ENCODE measurements around the gene TIMD4. TPM values are rescaled to one million over a fixed set of nuclear protein-coding genes. Genes with fewer than 3 reads are reported as not detected.
A peak's percentile ranks its signal among the peaks of the same experiment; 100 is the strongest.
"Not testable (repeated sequence)": the region's sequence is repeated elsewhere in the genome, so short reads cannot be mapped to it uniquely, and the experiment has no call there.

Gene TIMD4
- total RNA-seq, 6 experiments from 2014 or later: 0.31 to 16.3 (median 4.8) TPM

DNA sequence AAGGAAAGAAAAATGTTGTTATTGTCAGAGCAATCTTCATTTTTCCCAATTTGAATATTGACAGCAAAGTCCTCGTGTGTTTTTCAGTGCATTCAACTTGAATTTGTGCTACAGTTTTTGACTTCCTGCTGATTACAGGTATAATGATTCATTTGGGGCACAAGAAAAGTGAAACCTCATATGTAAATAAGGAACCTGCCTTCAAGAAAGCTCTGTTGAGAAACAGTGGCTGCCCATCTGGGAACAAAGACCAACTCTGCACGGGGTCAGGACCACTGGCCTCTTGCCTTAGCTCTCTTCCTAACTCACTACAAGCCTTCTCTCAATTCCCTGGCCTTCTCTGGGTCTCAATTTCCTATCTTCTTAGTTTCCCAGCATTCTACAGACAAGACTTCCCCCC, 21.0 kb downstream of the TIMD4 start:
- ATAC-seq: no peak
- intact Hi-C loops (cut with DNase I): no loop called here
- no peaks in the 10 kb centered on the region for H3K4me1 ChIP-seq
- H3K27ac ChIP-seq: no peak overlapping the region
- no peak for DNase-seq
- no peaks in the 10 kb centered on the region for H3K36me3 ChIP-seq
- WGBS (ENCODE audit: insufficient coverage, low coverage, low lambda C conversion rate, missing lambda C conversion rate): 13% methylated on average over 2 of the region's 2 CpGs
- TF ChIP-seq POLR2A (IDR thresholded peaks at IDR 0.05): no peak
- TF ChIP-seq, protein P1, sequence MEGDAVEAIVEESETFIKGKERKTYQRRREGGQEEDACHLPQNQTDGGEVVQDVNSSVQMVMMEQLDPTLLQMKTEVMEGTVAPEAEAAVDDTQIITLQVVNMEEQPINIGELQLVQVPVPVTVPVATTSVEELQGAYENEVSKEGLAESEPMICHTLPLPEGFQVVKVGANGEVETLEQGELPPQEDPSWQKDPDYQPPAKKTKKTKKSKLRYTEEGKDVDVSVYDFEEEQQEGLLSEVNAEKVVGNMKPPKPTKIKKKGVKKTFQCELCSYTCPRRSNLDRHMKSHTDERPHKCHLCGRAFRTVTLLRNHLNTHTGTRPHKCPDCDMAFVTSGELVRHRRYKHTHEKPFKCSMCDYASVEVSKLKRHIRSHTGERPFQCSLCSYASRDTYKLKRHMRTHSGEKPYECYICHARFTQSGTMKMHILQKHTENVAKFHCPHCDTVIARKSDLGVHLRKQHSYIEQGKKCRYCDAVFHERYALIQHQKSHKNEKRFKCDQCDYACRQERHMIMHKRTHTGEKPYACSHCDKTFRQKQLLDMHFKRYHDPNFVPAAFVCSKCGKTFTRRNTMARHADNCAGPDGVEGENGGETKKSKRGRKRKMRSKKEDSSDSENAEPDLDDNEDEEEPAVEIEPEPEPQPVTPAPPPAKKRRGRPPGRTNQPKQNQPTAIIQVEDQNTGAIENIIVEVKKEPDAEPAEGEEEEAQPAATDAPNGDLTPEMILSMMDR (IDR thresholded peaks at IDR 0.05): no peak
- H3K4me3 ChIP-seq: no peak overlapping the region
- no peaks in the 10 kb centered on the region for H3K9me3 ChIP-seq
- no peaks in the 10 kb centered on the region for H3K27me3 ChIP-seq

DNA sequence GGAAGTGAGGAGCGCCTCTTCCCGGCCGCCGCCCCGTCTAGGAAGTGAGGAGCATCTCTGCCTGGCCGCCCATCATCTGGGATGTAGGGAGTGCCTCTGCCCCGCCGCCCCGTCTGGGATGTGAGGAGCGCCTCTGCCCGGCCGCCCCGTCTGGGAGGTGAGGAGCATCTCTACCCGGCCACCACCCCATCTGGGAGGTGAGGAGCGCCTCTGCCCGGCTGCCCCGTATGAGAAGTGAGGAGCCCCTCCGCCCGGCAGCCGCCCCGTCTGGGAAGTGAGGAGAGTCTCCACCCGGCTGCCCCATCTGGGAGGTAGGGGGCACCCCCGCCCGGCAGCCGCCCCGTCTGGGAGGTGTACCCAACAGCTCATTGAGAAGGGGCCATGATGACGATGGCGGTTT, 22.6 kb downstream of the TIMD4 start:
- intact Hi-C loops (cut with DNase I); H3K9me3 ChIP-seq; ATAC-seq; H3K4me1 ChIP-seq; H3K27ac ChIP-seq; H3K36me3 ChIP-seq; H3K4me3 ChIP-seq; H3K27me3 ChIP-seq; DNase-seq: not testable (repeated sequence)
- 85% methylated on average over 15 of the region's 28 CpGs for WGBS (ENCODE audit: insufficient coverage, low coverage, low lambda C conversion rate, missing lambda C conversion rate)

DNA sequence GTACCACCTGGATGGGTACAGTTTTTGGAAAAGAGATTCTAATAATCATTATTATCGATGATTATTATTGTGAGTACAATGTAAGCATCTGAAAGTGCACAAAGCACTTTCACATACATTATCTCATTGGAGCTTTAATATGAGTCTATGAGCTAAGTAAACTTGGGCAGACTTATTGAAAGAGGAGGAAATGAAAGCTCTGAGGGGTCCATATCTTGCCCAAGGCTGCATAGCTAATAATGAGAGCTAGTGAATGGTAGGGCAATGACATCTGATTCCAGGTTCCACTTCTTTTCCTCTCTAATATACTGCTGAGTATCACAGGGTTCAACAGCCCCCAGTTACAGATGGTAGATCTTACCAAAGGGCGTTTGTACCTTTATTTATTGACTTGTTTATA, 26.1 kb downstream of the TIMD4 start:
- no peak for DNase-seq
- TF ChIP-seq, protein P1 (IDR thresholded peaks at IDR 0.05): no peak
- TF ChIP-seq POLR2A (IDR thresholded peaks at IDR 0.05): no peak
- no peaks in the 10 kb centered on the region for H3K36me3 ChIP-seq
- peak in 1 of 4 donors; percentile 42 for ATAC-seq
- H3K27ac ChIP-seq: no peak overlapping the region
- no peaks in the 10 kb centered on the region for H3K9me3 ChIP-seq
- no peaks in the 10 kb centered on the region for H3K4me1 ChIP-seq
- WGBS (ENCODE audit: insufficient coverage, low coverage, low lambda C conversion rate, missing lambda C conversion rate): 54% methylated on average over 2 of the region's 2 CpGs
- H3K4me3 ChIP-seq: no peak overlapping the region
- intact Hi-C loops (cut with DNase I): no loop called here
- no peaks in the 10 kb centered on the region for H3K27me3 ChIP-seq

DNA sequence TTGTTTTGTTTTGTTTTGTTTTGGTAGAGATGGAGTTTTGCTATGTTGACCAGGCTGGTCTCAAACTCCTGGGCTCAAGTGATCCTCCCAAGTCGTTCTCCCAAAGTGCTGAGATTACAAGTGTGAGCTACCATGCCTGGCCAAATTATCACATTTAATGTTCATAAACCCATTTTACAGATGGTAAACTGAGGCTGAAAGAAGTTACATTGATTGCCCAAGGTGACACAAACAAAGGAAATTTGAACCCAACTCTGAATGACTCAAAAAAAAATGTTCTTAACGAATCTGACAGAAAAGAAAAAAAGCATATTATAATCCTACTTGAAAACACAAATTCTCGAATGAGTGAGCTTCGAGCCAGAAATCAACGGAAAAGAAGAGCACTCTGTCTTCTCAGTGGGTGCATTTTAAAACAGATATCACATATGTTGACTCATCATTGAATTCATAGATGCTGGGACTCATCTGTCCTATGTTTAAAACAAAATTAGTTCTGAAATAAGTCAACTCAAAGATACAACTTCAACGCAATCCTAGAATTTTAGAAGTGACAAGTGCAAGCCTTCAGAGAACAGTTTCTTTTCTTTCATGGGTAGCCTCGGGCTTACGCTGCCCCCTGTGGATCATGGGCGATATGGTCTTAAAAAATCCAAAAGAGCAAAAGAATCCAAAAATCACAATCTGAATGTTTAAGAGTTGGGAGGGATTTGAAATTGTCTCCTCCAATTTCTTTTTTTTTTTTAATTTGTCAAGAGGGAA, 28.4 kb downstream of the TIMD4 start:
- TF ChIP-seq, protein P1 (IDR thresholded peaks at IDR 0.05): peak; percentile 21 to 51 (median 28)
- no peak for TF ChIP-seq POLR2A (IDR thresholded peaks at IDR 0.05)
- Histone ChIP-seq H3K36me3 (no peaks in the 10 kb centered on the region), H3K4me1 (no peaks in the 10 kb centered on the region), H3K9me3 (no peaks in the 10 kb centered on the region), H3K27ac (no peak overlapping the region), H3K4me3 (no peak overlapping the region), H3K27me3 (no peaks in the 10 kb centered on the region)
- intact Hi-C loops (cut with DNase I): no loop called here
- DNase-seq (no peak), ATAC-seq (peak in 3 of 4 donors; percentile 27 to 65 (median 33))
- 48% methylated on average over 9 of the region's 9 CpGs for WGBS (ENCODE audit: insufficient coverage, low coverage, low lambda C conversion rate, missing lambda C conversion rate)

DNA sequence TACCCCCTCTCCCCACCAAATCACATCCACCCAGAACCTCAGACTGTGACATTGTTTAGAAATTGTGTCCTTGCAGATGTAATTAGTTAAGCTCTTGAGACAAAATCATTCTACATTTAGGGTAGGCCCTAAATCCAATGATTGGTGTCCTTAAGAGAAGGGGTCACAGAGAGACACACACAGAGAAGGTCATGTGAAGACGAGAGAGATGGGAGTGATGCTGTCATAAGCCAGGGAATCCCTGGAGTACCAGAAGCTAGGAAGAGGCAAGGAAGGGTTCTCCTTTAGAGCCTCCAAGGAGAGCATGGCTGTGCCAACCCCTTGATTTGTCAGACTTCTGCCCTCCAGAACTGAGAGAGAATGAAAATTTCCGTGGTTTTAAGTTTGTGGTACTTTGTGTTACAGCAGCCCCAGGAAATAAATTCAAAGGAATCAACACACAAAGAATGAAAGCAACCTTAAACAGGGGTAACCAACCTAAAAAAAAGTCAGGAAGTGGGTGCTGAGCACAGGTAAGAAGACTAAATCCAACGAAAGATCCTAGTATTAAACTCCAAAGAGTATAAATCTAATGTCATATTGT, 33.6 kb downstream of the TIMD4 start:
- no peaks in the 10 kb centered on the region for H3K36me3 ChIP-seq
- H3K27me3 ChIP-seq: no peaks in the 10 kb centered on the region
- no peak overlapping the region for H3K27ac ChIP-seq
- 42% methylated on average over 3 of the region's 3 CpGs for WGBS (ENCODE audit: insufficient coverage, low coverage, low lambda C conversion rate, missing lambda C conversion rate)
- H3K4me1 ChIP-seq: no peaks in the 10 kb centered on the region
- TF ChIP-seq, protein P1 (IDR thresholded peaks at IDR 0.05): no peak
- TF ChIP-seq POLR2A (IDR thresholded peaks at IDR 0.05): no peak
- no peak for DNase-seq
- no peak for ATAC-seq
- no peaks in the 10 kb centered on the region for H3K9me3 ChIP-seq
- intact Hi-C loops (cut with DNase I): no loop called here
- H3K4me3 ChIP-seq: no peak overlapping the region

Measured in right lobe of liver (tissue), 6 donors.